Tibial nerve (tissue), 4 donors: Measurements from ENCODE around the gene EPHB3. TPM values are rescaled to one million over a fixed set of nuclear protein-coding genes. Genes with fewer than 3 reads are reported as not detected.

ENCODE experiments used
- DNase-seq, 2 donors: peaks; one replicate each; pipeline ENCODE4 v3.0.0-alpha.2; 2019; ENCODE audit warnings: low spot score in 2 of 2
- H3K27ac ChIP-seq, 4 donors: fragments of 200-600 bp; sonication (generic) in 3 of 4; one replicate each; pipeline ENCODE4 v1.5.1; 2017 to 2019; ENCODE audit warnings: mild to moderate bottlenecking in 1 of 4
- H3K27me3 ChIP-seq, 2 donors: fragments of 200-600 bp; sonication (generic) in 1 of 2; one replicate each; pipeline versions ENCODE4 v1.5.1 to v1.6.0; 2017 to 2019
- H3K36me3 ChIP-seq, 3 donors: fragments of 200-600 bp; sonication (generic); one replicate each; pipeline ENCODE4 v1.5.1; 2018 to 2019
- H3K4me1 ChIP-seq, 4 donors: fragments of 200-600 bp; sonication (generic) in 3 of 4; one replicate each; pipeline ENCODE4 v1.5.1; 2017 to 2019
- H3K4me3 ChIP-seq, 4 donors: fragments of 200-600 bp; sonication (generic) in 3 of 4; one replicate each; pipeline ENCODE4 v1.5.1; 2017 to 2019; ENCODE audit warnings: mild to moderate bottlenecking in 1 of 4, moderate library complexity in 1 of 4
- H3K9me3 ChIP-seq, 4 donors: fragments of 200-600 bp; sonication (generic) in 3 of 4; one replicate each; pipeline ENCODE4 v1.5.1; 2017 to 2019
- CTCF ChIP-seq, 5 experiments: fragments of 200-600 bp in 3 of 5; fragments of 450-650 bp in 2 of 5; sonication (generic) in 3 of 5; IDR thresholded peaks; one replicate each; pipeline ENCODE4 v1.5.1; 2016 to 2019; ENCODE audit warnings: antibody characterized with exemption in 5 of 5, mild to moderate bottlenecking in 3 of 5, moderate library complexity in 2 of 5
- EP300 ChIP-seq, 2 donors: sonication (generic); formaldehyde crosslinking; IDR thresholded peaks; one replicate each; pipeline ENCODE4 v1.6.1; 2017; ENCODE audit warnings: antibody characterized with exemption in 2 of 2, mild to moderate bottlenecking in 1 of 2
- POLR2A ChIP-seq, 2 donors: fragments of 450-650 bp; IDR thresholded peaks; one replicate each; pipeline ENCODE4 v1.6.1; 2017; ENCODE audit warnings: antibody characterized with exemption in 2 of 2, mild to moderate bottlenecking in 2 of 2, moderate library complexity in 2 of 2
- WGBS, 2 donors: methylation state at CpG; one replicate each; pipeline ENCODE4 v1.1.5; 2018; 5-methylcytosine and 5-hydroxymethylcytosine counted together
- total RNA-seq, 4 donors: library from RNA; depleted of rRNA; stranded (reverse); fragments of >200 nt; gene quantifications; one replicate each; pipeline ENCODE4 v1.1.0, GENCODE V29; 2016

EPHB3 gene
- total RNA-seq, 4 donors from 2014 or later, result 4.8 to 13.8 (median 5.9) TPM

- no peaks in the 10 kb centered on the region for H3K9me3 ChIP-seq
- DNase-seq, result no peak
- no peaks in the 10 kb centered on the region for H3K27me3 ChIP-seq
- H3K27ac ChIP-seq, result peak overlapping the region in 1 of 4 donors; percentile 61
- 75 to 83% methylated on average over 22 of the region's 22 CpGs for WGBS, 2 donors
- peaks cover 0 to 66% (median 8%) of the 10 kb centered on the region in 3 donors for H3K36me3 ChIP-seq
- TF ChIP-seq EP300 (IDR thresholded peaks at IDR 0.05) (no peak), POLR2A (IDR thresholded peaks at IDR 0.05) (no peak), CTCF (IDR thresholded peaks at IDR 0.05) (no peak)
- H3K4me1 ChIP-seq, result peaks cover 0 to 69% (median 16%) of the 10 kb centered on the region in 4 donors
- no peak overlapping the region for H3K4me3 ChIP-seq
Measured at GRCh38 chr3:184579513-184579912, 17.9 kb downstream of the EPHB3 start.

GRCh38 chr3:184580376-184580775, 18.8 kb downstream of the EPHB3 start:
- Histone ChIP-seq H3K4me3 (no peak overlapping the region), H3K27ac (no peak overlapping the region), H3K9me3 (no peaks in the 10 kb centered on the region), H3K27me3 (no peaks in the 10 kb centered on the region), H3K4me1 (peaks cover 0 to 67% (median 14%) of the 10 kb centered on the region in 4 donors), H3K36me3 (peaks cover 0 to 66% (median 8%) of the 10 kb centered on the region in 3 donors)
- WGBS, 2 donors, result 83 to 94% methylated on average over 11 to 12 of the region's 16 CpGs
- TF ChIP-seq EP300 (IDR thresholded peaks at IDR 0.05) (no peak), POLR2A (IDR thresholded peaks at IDR 0.05) (no peak), CTCF (IDR thresholded peaks at IDR 0.05) (no peak)
- DNase-seq, result no peak

- WGBS, 2 donors, result 71 to 73% methylated on average over 12 to 14 of the region's 15 CpGs
- peak overlapping the region in 2 of 4 donors; percentile 38 to 61 for H3K27ac ChIP-seq
- peaks cover 0 to 57% (median 8%) of the 10 kb centered on the region in 3 donors for H3K36me3 ChIP-seq
- H3K4me1 ChIP-seq, result peaks cover 0 to 61% (median 13%) of the 10 kb centered on the region in 4 donors
- no peaks in the 10 kb centered on the region for H3K9me3 ChIP-seq
- TF ChIP-seq CTCF (IDR thresholded peaks at IDR 0.05) (no peak), EP300 (IDR thresholded peaks at IDR 0.05) (no peak), POLR2A (IDR thresholded peaks at IDR 0.05) (no peak)
- H3K4me3 ChIP-seq, result no peak overlapping the region
- DNase-seq, result no peak
- H3K27me3 ChIP-seq, result no peaks in the 10 kb centered on the region
Measured at GRCh38 chr3:184581331-184581855, 19.8 kb downstream of the EPHB3 start.

GRCh38 chr3:184582646-184583577, 21.3 kb downstream of the EPHB3 start:
- Histone ChIP-seq H3K4me3 (peak overlapping the region; percentile 34 to 58 (median 40)), H3K36me3 (peaks cover 0 to 41% (median 4%) of the 10 kb centered on the region in 3 donors), H3K27ac (peak overlapping the region; percentile 40 to 84 (median 66)), H3K9me3 (no peaks in the 10 kb centered on the region), H3K27me3 (no peaks in the 10 kb centered on the region), H3K4me1 (peaks cover 0 to 74% (median 13%) of the 10 kb centered on the region in 4 donors)
- WGBS, 2 donors, result 20 to 25% methylated on average over 22 to 24 of the region's 42 CpGs
- DNase-seq, result no peak
- TF ChIP-seq CTCF (IDR thresholded peaks at IDR 0.05) (no peak), POLR2A (IDR thresholded peaks at IDR 0.05) (no peak), EP300 (IDR thresholded peaks at IDR 0.05) (no peak)
